ENCODE measurements around the gene ZNF860.

DNA sequence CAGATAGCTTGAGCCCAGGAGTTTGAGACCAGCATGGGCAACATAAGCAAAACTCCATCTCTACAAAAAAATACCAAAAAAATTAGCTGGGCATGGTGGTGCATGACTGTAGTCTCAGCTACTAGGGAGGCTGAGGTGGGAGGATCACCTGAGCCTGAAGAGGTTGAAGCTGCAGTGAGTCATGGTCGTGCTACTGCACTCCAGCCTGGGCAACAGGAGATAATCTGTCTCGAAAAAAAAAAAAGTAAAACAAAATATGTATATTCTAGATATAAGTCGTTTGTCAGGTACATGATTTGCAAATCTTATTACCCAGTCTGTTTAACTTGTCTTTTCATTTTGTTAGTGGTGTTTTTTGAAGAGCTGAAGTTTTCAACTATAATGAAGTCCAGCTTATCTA lies 40.2 kb downstream of the ZNF860 start:
- TF ChIP-seq CTCF (conservative IDR thresholded peaks at IDR 0.05 in 1 of 2, IDR thresholded peaks at IDR 0.05 in 1 of 2; ENCODE audit: extremely low read depth in 1 of 2, insufficient read depth in 1 of 2, low read depth in 1 of 2, low read length in 2 of 2) = no peak
- TF ChIP-seq EZH2 (IDR thresholded peaks at IDR 0.05; ENCODE audit: borderline replicate concordance, low read length) = no peak
